IPS-18a (cell line): Measurements from ENCODE around the gene DAB2IP.

Source experiments
- H3K27ac ChIP-seq: one replicate; pipeline ENCODE4 v1.5.1; 2013; ENCODE audit warnings: low read length
- H3K27me3 ChIP-seq: one replicate; pipeline ENCODE4 v1.6.1; 2013; ENCODE audit warnings: mild to moderate bottlenecking, low read length; ENCODE audit not compliant: control insufficient read depth, insufficient read depth
- H3K36me3 ChIP-seq: one replicate; pipeline ENCODE4 v1.6.1; 2013; ENCODE audit warnings: low read depth, low read length; ENCODE audit not compliant: control insufficient read depth
- H3K4me1 ChIP-seq: one replicate; pipeline ENCODE4 v1.6.1; 2013; ENCODE audit warnings: low read depth, low read length; ENCODE audit not compliant: control insufficient read depth
- H3K4me3 ChIP-seq: one replicate; pipeline ENCODE4 v1.5.1; 2013; ENCODE audit warnings: low read length
- H3K9ac ChIP-seq: one replicate; pipeline ENCODE4 v1.6.1; 2013; ENCODE audit warnings: mild to moderate bottlenecking, low read length, moderate library complexity
- H3K9me3 ChIP-seq: one replicate; pipeline ENCODE4 v1.6.1; 2013; ENCODE audit warnings: low read depth, low read length; ENCODE audit not compliant: control insufficient read depth

DAB2IP gene

DNA sequence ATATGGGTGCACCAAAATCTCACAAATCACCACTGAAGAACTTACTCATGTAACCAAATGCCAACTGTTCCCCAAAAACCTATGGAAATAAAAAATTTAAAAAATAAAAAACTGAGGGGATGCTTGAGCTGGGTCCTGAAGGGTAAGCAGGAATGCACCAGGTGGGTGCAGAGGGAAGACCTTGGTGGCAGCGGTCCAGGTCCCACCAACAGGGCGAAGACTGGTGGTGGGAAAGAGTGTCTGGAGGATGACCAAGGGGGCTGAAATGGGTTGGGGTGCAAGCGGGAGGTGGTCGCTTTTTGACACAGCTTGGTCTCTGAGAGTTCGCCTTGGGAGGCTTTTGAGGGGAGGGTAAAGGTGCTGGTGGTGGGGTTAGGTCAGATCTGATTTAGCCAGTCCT lies 3.3 kb upstream of the DAB2IP start:
- no peaks in the 10 kb centered on the region for H3K36me3 ChIP-seq
- no peak overlapping the region for H3K4me3 ChIP-seq
- no peak overlapping the region for H3K27ac ChIP-seq
- no peaks in the 10 kb centered on the region for H3K9me3 ChIP-seq
- no peak overlapping the region for H3K9ac ChIP-seq
- peaks cover 35% of the 10 kb centered on the region for H3K4me1 ChIP-seq
- H3K27me3 ChIP-seq, result peaks cover 13% of the 10 kb centered on the region

DNA sequence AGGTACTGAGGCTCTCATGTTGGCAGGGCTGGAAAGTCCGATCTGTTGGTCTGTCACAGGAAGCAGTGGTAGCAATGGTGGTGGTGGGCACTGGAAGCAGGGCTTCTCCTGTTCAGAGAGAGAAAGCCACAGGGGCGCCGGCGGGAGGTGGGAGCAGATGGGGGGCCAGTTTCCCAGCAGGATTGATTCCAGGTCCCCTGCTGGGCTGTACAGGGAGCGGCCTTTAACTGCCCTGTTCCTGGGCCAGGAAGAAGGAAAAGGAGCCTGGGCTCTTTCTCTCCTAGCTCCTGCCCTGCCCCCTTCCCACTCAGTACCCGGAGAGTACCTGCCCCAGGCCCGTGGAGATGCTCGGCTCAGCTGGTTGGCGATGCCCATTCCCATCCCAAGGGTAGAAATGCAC lies 2.6 kb upstream of the DAB2IP start:
- H3K36me3 ChIP-seq, result no peaks in the 10 kb centered on the region
- H3K27me3 ChIP-seq, result peaks cover 13% of the 10 kb centered on the region
- H3K4me1 ChIP-seq, result peaks cover 35% of the 10 kb centered on the region
- no peak overlapping the region for H3K9ac ChIP-seq
- H3K27ac ChIP-seq, result no peak overlapping the region
- no peak overlapping the region for H3K4me3 ChIP-seq
- no peaks in the 10 kb centered on the region for H3K9me3 ChIP-seq

DNA sequence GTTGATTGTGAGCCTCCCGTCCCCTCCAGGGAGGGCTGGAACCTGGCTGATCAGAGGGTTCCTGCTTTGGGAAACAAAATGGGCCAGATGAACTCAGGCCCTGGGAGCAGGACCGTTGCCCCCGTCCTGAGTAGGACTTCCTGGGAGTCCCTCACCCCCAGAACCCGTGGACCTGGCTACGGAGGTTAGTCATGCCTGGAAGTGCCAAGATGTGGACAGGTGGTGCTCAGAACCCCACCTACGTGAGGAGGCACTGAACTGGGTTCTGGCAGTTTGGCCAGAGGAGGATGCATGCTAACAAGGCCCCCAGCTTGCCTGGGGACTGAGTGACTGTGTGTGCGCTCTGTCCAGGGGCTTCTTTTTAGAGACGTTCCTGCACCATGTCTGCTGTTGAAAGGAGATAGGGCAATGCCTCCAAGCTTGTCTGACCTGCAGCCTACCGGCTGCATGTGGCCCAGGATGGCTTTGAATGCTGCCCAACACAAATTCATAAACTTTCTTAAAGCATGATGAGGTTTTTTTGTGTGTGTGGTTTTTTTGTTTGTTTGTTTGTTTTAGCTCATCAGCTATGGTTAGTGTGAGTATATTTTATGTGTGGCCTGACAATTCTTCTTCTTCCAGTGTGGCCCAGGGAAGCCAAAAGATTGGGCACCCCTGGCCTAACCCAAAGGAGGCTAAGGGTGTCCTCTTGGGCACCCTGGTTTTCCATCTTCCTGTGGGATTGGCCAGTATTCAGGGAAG lies 1.8 kb upstream of the DAB2IP start:
- peaks cover 35% of the 10 kb centered on the region for H3K4me1 ChIP-seq
- no peak overlapping the region for H3K9ac ChIP-seq
- no peak overlapping the region for H3K27ac ChIP-seq

DNA sequence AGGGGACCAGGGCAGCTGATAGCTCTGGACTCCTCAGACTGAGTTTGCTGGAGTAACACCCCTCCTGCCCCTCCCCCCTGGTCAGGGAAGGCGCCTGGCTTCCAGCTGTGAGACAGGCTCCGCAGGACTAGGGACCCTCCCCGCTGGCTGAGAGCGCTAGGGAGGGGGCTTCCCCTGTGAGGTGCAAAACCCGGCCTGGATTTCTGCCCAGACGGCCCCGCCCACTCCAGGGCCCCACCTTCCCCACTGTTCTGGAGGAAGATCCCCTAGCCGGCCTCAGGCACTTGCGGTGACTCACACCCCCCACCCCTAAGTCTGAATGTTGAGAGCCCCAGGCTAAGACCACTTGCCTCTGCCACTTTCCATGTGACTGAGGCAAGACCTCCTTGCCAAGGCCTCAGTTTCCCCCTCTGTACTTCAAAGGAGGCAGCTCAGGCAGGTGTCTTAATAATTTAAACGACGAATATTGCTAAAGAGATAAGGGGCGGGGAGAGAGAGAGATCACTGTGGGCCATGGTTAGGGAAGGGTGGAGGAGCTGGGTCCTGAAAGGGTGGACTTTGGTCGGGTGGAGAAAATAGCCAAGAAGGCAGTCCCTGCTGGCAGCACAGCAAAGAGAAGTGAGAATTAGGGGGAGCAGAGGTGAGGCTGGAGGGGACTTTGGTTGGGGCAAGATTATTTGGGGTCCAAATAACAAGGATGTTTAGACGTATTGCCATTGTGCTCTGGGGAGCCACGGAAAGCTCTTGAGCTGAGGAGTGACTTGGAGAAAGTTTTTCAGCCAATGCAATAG lies 1.0 kb upstream of the DAB2IP start:
- Histone ChIP-seq H3K9me3 (no peaks in the 10 kb centered on the region), H3K4me3 (peak overlapping the region; percentile 82), H3K36me3 (no peaks in the 10 kb centered on the region), H3K27ac (no peak overlapping the region), H3K9ac (no peak overlapping the region), H3K4me1 (peaks cover 35% of the 10 kb centered on the region), H3K27me3 (peaks cover 13% of the 10 kb centered on the region)

More for the DNA sequence above, 1.8 kb upstream of the DAB2IP start:
- H3K36me3 ChIP-seq, result no peaks in the 10 kb centered on the region
- H3K4me3 ChIP-seq, result peak overlapping the region; percentile 41
- H3K27me3 ChIP-seq, result peaks cover 13% of the 10 kb centered on the region
- H3K9me3 ChIP-seq, result no peaks in the 10 kb centered on the region

DNA sequence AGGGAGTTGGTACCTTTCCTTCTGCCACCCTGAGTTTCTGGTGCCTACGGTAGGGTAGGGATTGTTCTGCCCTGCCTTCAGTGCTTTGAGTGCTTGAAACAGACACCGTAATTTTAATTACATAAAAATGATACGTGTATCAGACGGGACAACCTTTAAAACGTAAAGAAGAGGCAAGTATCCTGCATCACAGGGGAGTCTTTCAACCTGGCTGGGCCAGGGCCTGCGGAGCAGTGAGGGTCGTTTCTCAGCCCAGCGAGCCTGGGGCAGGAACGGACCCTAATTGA lies 483 bp upstream of the DAB2IP start:
- H3K36me3 ChIP-seq, result no peaks in the 10 kb centered on the region
- H3K27ac ChIP-seq, result no peak overlapping the region
- peak overlapping the region; percentile 82 for H3K4me3 ChIP-seq
- peaks cover 13% of the 10 kb centered on the region for H3K27me3 ChIP-seq
- peaks cover 30% of the 10 kb centered on the region for H3K4me1 ChIP-seq
- no peaks in the 10 kb centered on the region for H3K9me3 ChIP-seq
- no peak overlapping the region for H3K9ac ChIP-seq

DNA sequence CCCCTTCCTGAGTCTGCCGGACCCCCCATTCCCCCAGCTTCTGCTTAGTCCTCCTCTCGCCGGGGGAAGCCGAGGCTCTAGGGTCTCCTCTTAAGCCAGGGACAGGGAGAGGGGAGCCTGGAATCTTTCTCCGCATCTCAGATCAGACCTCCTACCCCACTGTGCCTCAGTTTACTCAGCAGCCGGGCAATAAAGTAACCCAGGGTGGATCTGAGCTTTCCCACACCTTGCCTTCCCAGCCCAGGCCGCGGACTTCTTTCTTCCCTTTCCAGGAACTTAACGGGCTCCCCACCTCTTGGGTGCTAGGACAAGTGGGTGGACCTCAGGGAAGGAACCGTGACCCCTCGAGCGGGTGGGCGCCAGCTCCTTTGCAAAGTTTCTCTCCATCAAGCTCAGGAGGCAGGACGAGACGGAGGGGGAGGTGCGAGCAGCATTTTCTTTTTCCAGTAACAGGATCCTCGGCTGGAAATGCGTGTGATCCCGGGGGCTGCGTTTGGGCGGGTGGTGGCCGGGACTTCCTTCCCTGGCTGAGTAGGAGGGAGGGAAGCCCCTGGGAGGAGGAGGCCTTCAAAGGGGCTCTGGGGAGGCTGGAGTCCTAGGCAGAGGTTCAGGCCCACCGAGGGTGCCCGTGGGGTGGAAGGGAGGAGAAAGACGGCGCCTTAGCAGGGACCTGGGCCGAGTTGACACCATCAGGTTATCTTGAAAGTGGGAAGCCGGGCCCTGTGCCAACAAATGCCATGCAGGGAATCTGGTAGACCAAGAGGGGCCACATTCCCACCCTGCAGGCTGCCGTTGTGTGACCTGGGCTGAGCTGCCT lies 795 bp downstream of the DAB2IP start:
- Histone ChIP-seq H3K9ac (peak overlapping the region; percentile 50), H3K9me3 (no peaks in the 10 kb centered on the region), H3K36me3 (no peaks in the 10 kb centered on the region), H3K27ac (no peak overlapping the region), H3K27me3 (peaks cover 13% of the 10 kb centered on the region), H3K4me1 (peaks cover 28% of the 10 kb centered on the region), H3K4me3 (peak overlapping the region; percentile 82)

DNA sequence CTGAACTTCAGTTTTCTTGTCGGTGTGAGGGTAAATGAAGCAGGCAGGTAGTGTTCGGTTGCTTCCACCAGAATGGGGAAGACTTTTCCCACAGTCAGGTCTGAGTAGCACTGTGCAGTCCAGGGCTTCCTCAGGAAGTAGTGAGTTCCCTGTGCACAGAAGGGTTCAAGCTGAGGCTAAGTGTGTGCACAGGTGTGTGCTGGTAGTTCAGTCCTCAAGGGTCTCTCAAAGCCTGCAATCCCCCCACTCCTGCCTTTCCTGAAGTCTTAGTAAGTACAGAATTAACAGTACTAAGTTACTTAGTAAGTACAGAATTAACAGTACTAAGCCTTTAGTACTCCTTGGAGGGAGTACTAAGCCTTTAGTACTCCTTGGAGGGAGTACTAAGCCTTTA lies 1.4 kb downstream of the DAB2IP start:
- H3K9me3 ChIP-seq, result no peaks in the 10 kb centered on the region
- H3K27ac ChIP-seq, result no peak overlapping the region
- H3K9ac ChIP-seq, result peak overlapping the region; percentile 50
- H3K4me1 ChIP-seq, result peaks cover 28% of the 10 kb centered on the region
- peaks cover 13% of the 10 kb centered on the region for H3K27me3 ChIP-seq
- H3K36me3 ChIP-seq, result no peaks in the 10 kb centered on the region
- H3K4me3 ChIP-seq, result peak overlapping the region; percentile 82

DNA sequence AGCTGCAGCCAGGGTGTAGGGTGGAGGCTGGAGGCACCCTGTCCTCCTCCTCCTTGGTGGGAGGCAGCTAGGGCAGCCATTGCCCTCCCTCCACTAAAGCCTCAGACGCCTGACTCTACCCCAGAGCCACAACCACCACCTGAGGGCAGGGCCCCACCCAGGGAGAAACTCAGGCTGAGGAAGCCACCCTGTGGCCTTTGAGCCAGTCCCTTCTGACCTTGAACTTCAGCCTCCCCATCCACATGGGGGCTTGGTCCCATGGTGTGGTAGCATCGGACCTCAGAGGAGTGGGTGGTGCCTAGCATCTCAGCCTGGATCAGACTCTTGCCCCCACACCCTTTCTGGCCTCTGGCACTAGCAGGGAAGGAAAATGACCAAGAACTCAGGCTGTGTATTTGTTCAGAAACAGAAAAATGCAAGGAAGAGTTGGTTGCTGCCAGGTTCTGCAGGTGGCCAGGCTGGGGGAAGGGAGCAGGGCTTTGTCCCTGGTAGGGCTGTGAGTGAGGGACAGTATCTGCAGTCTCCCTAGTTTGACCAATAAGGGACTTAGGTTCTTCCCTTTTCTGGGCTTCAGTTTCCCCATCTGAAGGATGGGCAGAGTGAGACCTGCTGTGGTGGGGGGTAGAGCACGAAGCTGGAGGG lies 3.2 kb downstream of the DAB2IP start:
- H3K4me3 ChIP-seq, result no peak overlapping the region
- no peak overlapping the region for H3K9ac ChIP-seq
- H3K4me1 ChIP-seq, result peaks cover 22% of the 10 kb centered on the region
- H3K27ac ChIP-seq, result no peak overlapping the region
- no peaks in the 10 kb centered on the region for H3K9me3 ChIP-seq
- no peaks in the 10 kb centered on the region for H3K36me3 ChIP-seq
- H3K27me3 ChIP-seq, result peaks cover 13% of the 10 kb centered on the region

DNA sequence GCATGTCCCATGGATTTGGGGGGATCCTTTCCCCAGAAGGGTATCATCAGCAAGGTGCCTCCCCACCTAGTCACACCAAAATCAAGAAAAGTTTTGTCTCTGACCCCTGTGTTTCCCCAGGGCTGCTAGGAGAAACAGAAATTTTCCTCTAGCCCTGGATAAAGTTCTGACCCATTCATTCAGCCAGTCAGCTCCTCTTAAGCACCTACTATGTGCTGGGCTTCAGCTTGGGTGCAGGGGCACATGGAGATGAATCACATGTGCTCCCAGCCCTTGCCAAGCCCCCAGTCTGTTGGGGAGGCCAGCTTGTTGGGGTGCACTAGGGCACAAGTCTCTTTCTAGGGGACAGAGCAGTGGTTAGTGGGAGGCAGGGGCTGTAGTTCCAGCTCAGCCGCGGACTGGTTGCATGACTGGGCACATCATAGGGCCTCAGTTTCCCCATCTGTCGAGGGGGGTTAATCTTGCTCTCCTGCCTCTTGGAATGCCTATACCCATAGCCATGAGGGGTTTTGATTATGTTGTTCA lies 3.9 kb downstream of the DAB2IP start:
- peaks cover 16% of the 10 kb centered on the region for H3K4me1 ChIP-seq
- H3K36me3 ChIP-seq, result no peaks in the 10 kb centered on the region
- no peak overlapping the region for H3K4me3 ChIP-seq
- H3K27me3 ChIP-seq, result peaks cover 13% of the 10 kb centered on the region
- no peaks in the 10 kb centered on the region for H3K9me3 ChIP-seq
- no peak overlapping the region for H3K9ac ChIP-seq
- no peak overlapping the region for H3K27ac ChIP-seq

DNA sequence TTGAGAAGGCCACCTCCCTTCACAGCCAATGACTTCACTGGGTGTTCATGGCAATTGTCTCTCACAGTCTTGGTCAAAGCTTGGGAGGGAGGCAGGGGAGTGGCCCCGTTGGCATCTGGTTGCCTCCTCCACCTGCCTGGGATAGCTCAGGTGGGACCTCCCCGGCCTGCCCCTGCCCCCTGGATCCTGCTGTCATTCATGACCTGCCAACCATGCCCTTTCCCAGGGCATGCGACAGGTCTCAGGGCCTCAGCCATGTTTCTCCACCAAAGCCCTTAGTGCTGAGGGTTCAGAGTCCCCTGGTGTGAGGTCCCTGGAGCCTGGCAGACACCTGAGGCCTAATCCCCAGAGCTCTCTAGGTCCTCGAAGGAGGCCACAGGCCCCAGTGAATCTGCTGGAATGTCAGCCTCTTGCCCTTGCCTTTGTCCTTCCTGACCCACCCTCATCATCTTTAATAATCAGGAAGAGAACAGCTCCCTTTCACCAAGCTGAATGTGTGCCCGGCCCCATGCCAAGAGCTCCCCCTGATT lies 5.6 kb downstream of the DAB2IP start:
- Histone ChIP-seq H3K9ac (no peak overlapping the region), H3K36me3 (no peaks in the 10 kb centered on the region), H3K27me3 (peaks cover 5% of the 10 kb centered on the region), H3K4me3 (no peak overlapping the region), H3K4me1 (peaks cover 8% of the 10 kb centered on the region), H3K27ac (no peak overlapping the region), H3K9me3 (no peaks in the 10 kb centered on the region)

DNA sequence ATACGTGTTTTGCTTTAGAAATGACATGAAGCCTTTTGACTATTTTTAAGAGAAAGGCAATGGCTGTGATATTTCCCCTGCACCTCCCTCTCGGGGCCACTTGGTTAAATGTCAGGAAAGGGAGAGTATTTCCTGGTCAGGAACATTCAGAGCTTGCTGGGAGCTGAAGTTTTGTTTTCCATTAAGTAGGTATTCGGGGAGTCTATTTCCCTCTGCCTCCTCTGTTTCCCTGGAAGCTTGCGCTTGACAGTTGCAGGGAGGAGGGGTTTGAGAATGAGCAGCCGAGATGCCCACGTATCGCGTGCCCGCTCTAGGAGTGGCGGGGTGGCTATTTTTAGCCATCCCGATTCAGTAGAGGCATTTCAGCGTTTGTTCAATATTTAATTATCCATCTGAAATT lies 6.7 kb downstream of the DAB2IP start:
- Histone ChIP-seq H3K4me3 (no peak overlapping the region), H3K27ac (no peak overlapping the region), H3K4me1 (no peaks in the 10 kb centered on the region), H3K27me3 (peaks cover under 1% of the 10 kb centered on the region), H3K9me3 (no peaks in the 10 kb centered on the region), H3K36me3 (no peaks in the 10 kb centered on the region), H3K9ac (no peak overlapping the region)
